ENCODE data around the gene PTAFR.

DNA sequence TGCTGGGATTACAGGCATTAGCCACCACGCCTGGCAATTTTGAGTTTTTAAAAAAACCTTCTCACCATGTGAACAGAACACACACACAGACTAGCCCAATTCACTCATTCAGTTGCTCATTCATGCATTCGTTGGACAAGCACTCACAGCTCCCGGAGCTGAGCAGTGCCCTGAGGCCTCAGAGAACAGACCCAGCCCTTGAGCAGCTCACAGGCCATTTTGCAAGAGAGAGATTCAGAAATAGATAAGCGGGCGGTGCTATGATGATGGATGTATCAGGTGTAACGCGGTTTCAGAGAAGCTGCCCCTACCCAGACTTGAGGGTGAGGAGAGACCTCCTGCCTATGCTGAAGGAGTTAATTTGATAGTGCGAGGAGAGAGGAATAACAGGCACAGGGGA lies 18.6 kb downstream of the PTAFR start:
- TF ChIP-seq, protein P1, sequence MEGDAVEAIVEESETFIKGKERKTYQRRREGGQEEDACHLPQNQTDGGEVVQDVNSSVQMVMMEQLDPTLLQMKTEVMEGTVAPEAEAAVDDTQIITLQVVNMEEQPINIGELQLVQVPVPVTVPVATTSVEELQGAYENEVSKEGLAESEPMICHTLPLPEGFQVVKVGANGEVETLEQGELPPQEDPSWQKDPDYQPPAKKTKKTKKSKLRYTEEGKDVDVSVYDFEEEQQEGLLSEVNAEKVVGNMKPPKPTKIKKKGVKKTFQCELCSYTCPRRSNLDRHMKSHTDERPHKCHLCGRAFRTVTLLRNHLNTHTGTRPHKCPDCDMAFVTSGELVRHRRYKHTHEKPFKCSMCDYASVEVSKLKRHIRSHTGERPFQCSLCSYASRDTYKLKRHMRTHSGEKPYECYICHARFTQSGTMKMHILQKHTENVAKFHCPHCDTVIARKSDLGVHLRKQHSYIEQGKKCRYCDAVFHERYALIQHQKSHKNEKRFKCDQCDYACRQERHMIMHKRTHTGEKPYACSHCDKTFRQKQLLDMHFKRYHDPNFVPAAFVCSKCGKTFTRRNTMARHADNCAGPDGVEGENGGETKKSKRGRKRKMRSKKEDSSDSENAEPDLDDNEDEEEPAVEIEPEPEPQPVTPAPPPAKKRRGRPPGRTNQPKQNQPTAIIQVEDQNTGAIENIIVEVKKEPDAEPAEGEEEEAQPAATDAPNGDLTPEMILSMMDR (IDR thresholded peaks at IDR 0.05): no peak
- no peak for TF ChIP-seq POLR2A (IDR thresholded peaks at IDR 0.05)
